IMR-90 (cell line): Measurements from ENCODE around the gene B4GALNT3. TPM values are rescaled to one million over a fixed set of nuclear protein-coding genes. Genes with fewer than 3 reads are reported as not detected.

Experiments used
- ATAC-seq: fragments of 200-7000 bp; cut with Tn5 transposase; 2 replicates; pipeline ENCODE4 v1.9.1; 2020; ENCODE audit warnings: low read depth, mild to moderate bottlenecking, moderate library complexity
- BruUV-seq: library from RNA; stranded (reverse); fragments of 400-500 nt; replicated peaks from 2 replicates; lab custom pipeline; 2021; lab: Mats Ljungman, UMichigan
- CTCF ChIA-PET: fragments of 300-600 bp; formaldehyde crosslinking; extraction: SDS; loops from one replicate; lab custom pipeline; 2021; ENCODE audit warnings: antibody characterized with exemption; lab: Yijun Ruan, JAX
- POLR2A ChIA-PET: fragments of 300-600 bp; sonication (Branson Sonifier 250); formaldehyde crosslinking; loops from one replicate; lab custom pipeline; 2022; ENCODE audit warnings: antibody characterized with exemption; ENCODE audit not compliant: unreplicated experiment; lab: Charles Lee
- DNase-seq: peaks from one replicate; pipeline ENCODE4 v3.0.0; 2013
- H2AFZ ChIP-seq: replicated peaks from 2 replicates; pipeline ENCODE3; 2013; ENCODE audit warnings: low read length, mild to moderate bottlenecking; ENCODE audit not compliant: poor library complexity
- H2AK5ac ChIP-seq: 2 replicates; pipeline ENCODE4 v1.6.1; 2013; ENCODE audit warnings: low read depth, low read length, inconsistent platforms
- H2AK9ac ChIP-seq: replicated peaks from 2 replicates; pipeline ENCODE3; 2013; ENCODE audit warnings: mild to moderate bottlenecking, low read depth, low read length, moderate library complexity; ENCODE audit not compliant: poor library complexity
- H2BK120ac ChIP-seq: 2 replicates; pipeline ENCODE4 v1.6.1; 2013; ENCODE audit warnings: low read depth, low read length, inconsistent platforms
- H2BK15ac ChIP-seq: 3 replicates; pipeline ENCODE4 v1.6.1; 2013; ENCODE audit warnings: low read depth, low read length, inconsistent platforms
- H2BK20ac ChIP-seq: 2 replicates; pipeline ENCODE4 v1.6.1; 2013; ENCODE audit warnings: low read depth, mild to moderate bottlenecking, inconsistent platforms, low read length, moderate library complexity
- H2BK5ac ChIP-seq: 2 replicates; pipeline ENCODE4 v1.6.1; 2013; ENCODE audit warnings: mild to moderate bottlenecking, low read depth, low read length, inconsistent platforms; ENCODE audit not compliant: poor library complexity, severe bottlenecking
- H3K14ac ChIP-seq: replicated peaks from 2 replicates; pipeline ENCODE4 v1.6.1; 2013; ENCODE audit warnings: low read depth, low read length, inconsistent platforms
- H3K18ac ChIP-seq: 2 replicates; pipeline ENCODE4 v1.6.1; 2013; ENCODE audit warnings: low read depth, low read length, control low read depth
- H3K23ac ChIP-seq: 2 replicates; pipeline ENCODE4 v1.6.1; 2013; ENCODE audit warnings: low read depth, low read length, inconsistent platforms
- H3K27ac ChIP-seq: 2 replicates; pipeline ENCODE4 v1.5.1; 2013; ENCODE audit warnings: mild to moderate bottlenecking, control low read depth, low read length; ENCODE audit not compliant: insufficient read depth
- H3K27me3 ChIP-seq: 2 replicates; pipeline ENCODE4 v1.6.1; 2013; ENCODE audit warnings: low read length; ENCODE audit not compliant: control insufficient read depth, insufficient read depth
- H3K36me3 ChIP-seq: 2 replicates; pipeline ENCODE4 v1.6.1; 2013; ENCODE audit warnings: low read length, mixed read lengths; ENCODE audit not compliant: control insufficient read depth, insufficient read depth
- H3K4ac ChIP-seq: 2 replicates; pipeline ENCODE4 v1.6.1; 2013; ENCODE audit warnings: low read depth, low read length, inconsistent platforms
- H3K4me1 ChIP-seq: 2 replicates; pipeline ENCODE4 v1.6.1; 2013; ENCODE audit warnings: low read length, mixed read lengths; ENCODE audit not compliant: control insufficient read depth, insufficient read depth
- H3K4me2 ChIP-seq: 2 replicates; pipeline ENCODE4 v1.6.1; 2013; ENCODE audit warnings: low read depth, mild to moderate bottlenecking, control low read depth, low read length, moderate library complexity
- H3K4me3 ChIP-seq: 2 replicates; pipeline ENCODE4 v1.5.1; 2013; ENCODE audit warnings: low read depth, mild to moderate bottlenecking, control low read depth, low read length, moderate library complexity; ENCODE audit not compliant: insufficient read depth
- H3K56ac ChIP-seq: 2 replicates; pipeline ENCODE4 v1.6.1; 2013; ENCODE audit warnings: low read length, inconsistent platforms; ENCODE audit not compliant: insufficient read depth; ENCODE audit errors: extremely low read depth
- H3K79me1 ChIP-seq, 2 experiments: 2 replicates each; pipeline ENCODE4 v1.6.1; 2013; ENCODE audit warnings: low read length in 2 of 2, inconsistent platforms in 1 of 2, low read depth in 1 of 2
- H3K9ac ChIP-seq: 2 replicates; pipeline ENCODE4 v1.6.1; 2013; ENCODE audit warnings: low read depth, low read length, control low read depth
- H3K9me1 ChIP-seq: 2 replicates; pipeline ENCODE4 v1.6.1; 2013; ENCODE audit warnings: low read length, inconsistent platforms; ENCODE audit not compliant: insufficient read depth
- H3K9me3 ChIP-seq: 2 replicates; pipeline ENCODE4 v1.6.1; 2013; ENCODE audit warnings: low read length; ENCODE audit not compliant: control insufficient read depth, insufficient read depth
- H4K20me1 ChIP-seq: 2 replicates; pipeline ENCODE4 v1.6.1; 2013; ENCODE audit warnings: low read length, inconsistent platforms; ENCODE audit not compliant: insufficient read depth
- H4K5ac ChIP-seq: 2 replicates; pipeline ENCODE4 v1.6.1; 2013; ENCODE audit warnings: mild to moderate bottlenecking, low read depth, low read length, control low read depth
- H4K8ac ChIP-seq, 2 experiments: 2 replicates each; pipeline ENCODE4 v1.6.1; 2013; ENCODE audit warnings: low read depth in 2 of 2, low read length in 2 of 2, control low read depth in 1 of 2, inconsistent platforms in 1 of 2
- H4K91ac ChIP-seq: 2 replicates; pipeline ENCODE4 v1.6.1; 2013; ENCODE audit warnings: low read depth, low read length, inconsistent platforms; ENCODE audit not compliant: insufficient read depth
- BHLHE40 ChIP-seq: fragments of 150-350 bp; IDR thresholded peaks from 2 replicates; pipeline ENCODE4 v1.6.1; 2016; ENCODE audit warnings: mild to moderate bottlenecking, low read depth, low read length
- CEBPB ChIP-seq: IDR thresholded peaks from 2 replicates; pipeline ENCODE4 v1.6.1; 2012; ENCODE audit warnings: low read depth, low read length, improper control_type of control experiment
- CHD1 ChIP-seq: IDR thresholded peaks from 2 replicates; pipeline ENCODE4 v1.6.1; 2012; ENCODE audit warnings: low read depth, low read length, improper control_type of control experiment
- CTCF ChIP-seq: conservative IDR thresholded peaks from 2 replicates; pipeline ENCODE4 v1.5.1; 2012; ENCODE audit warnings: mild to moderate bottlenecking, low read depth, low read length, improper control_type of control experiment
- ELK1 ChIP-seq: fragments of 150-350 bp; IDR thresholded peaks from 2 replicates; pipeline ENCODE4 v1.6.1; 2016; ENCODE audit warnings: low read depth, mild to moderate bottlenecking, low read length, moderate library complexity, borderline replicate concordance
- FOS ChIP-seq: fragments of 150-350 bp; IDR thresholded peaks from 2 replicates; pipeline ENCODE4 v1.6.1; 2016; ENCODE audit warnings: low read depth, low read length
- MAFK ChIP-seq: IDR thresholded peaks from 2 replicates; pipeline ENCODE4 v1.6.1; 2012; ENCODE audit warnings: low read depth, low read length, improper control_type of control experiment
- MAZ ChIP-seq: IDR thresholded peaks from 2 replicates; pipeline ENCODE4 v1.6.1; 2012; ENCODE audit warnings: low read depth, mild to moderate bottlenecking, low read length, improper control_type of control experiment, moderate library complexity, borderline replicate concordance
- MXI1 ChIP-seq: IDR thresholded peaks from 2 replicates; pipeline ENCODE4 v1.6.1; 2012; ENCODE audit warnings: low read depth, mild to moderate bottlenecking, low read length, moderate library complexity, borderline replicate concordance
- NFE2L2 ChIP-seq: fragments of 150-350 bp; IDR thresholded peaks from 2 replicates; pipeline ENCODE4 v1.6.1; 2016; ENCODE audit warnings: low read depth, mild to moderate bottlenecking, low read length
- POLR2A ChIP-seq: IDR thresholded peaks from 2 replicates; pipeline ENCODE4 v1.6.1; 2012; ENCODE audit warnings: mild to moderate bottlenecking, low read depth, low read length
- RAD21 ChIP-seq: IDR thresholded peaks from 2 replicates; pipeline ENCODE4 v1.6.1; 2012; ENCODE audit warnings: low read length, improper control_type of control experiment
- RCOR1 ChIP-seq: IDR thresholded peaks from 2 replicates; pipeline ENCODE4 v1.6.1; 2012; ENCODE audit warnings: mild to moderate bottlenecking, low read length, improper control_type of control experiment; ENCODE audit not compliant: insufficient replicate concordance
- RFX5 ChIP-seq: IDR thresholded peaks from 2 replicates; pipeline ENCODE4 v1.8.0; 2012; ENCODE audit warnings: low read depth, mild to moderate bottlenecking, low read length, moderate library complexity
- SMC3 ChIP-seq: fragments of 150-350 bp; IDR thresholded peaks from 2 replicates; pipeline ENCODE4 v1.6.1; 2016; ENCODE audit warnings: low read depth, mild to moderate bottlenecking, antibody characterized with exemption, low read length, moderate library complexity
- USF2 ChIP-seq: fragments of 150-350 bp; IDR thresholded peaks from 2 replicates; pipeline ENCODE4 v1.6.1; 2017; ENCODE audit warnings: mild to moderate bottlenecking, antibody characterized with exemption, low read length, low read depth
- WGBS, 2 experiments: methylation state at CpG; one replicate each; pipeline versions ENCODE4 v1.1.5 to v1.1.7; 2013; ENCODE audit warnings: missing lambda C conversion rate in 2 of 2; ENCODE audit not compliant: insufficient read length in 1 of 2; ENCODE audit errors: extremely low coverage in 2 of 2; 5-methylcytosine and 5-hydroxymethylcytosine counted together
- dilution Hi-C: fragments of 300-500 bp; cut with HindIII; formaldehyde crosslinking; loops from one replicate; pipeline ENCODE4 v1.14.3; 2018; ENCODE audit warnings: low sequenced_read_pairs; ENCODE audit not compliant: unreplicated experiment
- in situ Hi-C: fragments of 300-500 bp; cut with MboI; formaldehyde crosslinking; loops from 3 replicates; pipeline ENCODE4 v1.14.3; 2019; ENCODE audit warnings: low sequenced_read_pairs, inconsistent platforms, mixed read lengths
- intact Hi-C: fragments of 100-400 bp; cut with micrococcal nuclease; formaldehyde crosslinking; loops from 2 replicates; pipeline ENCODE4 v1.10.0; 2022
- polyA plus RNA-seq, 3 experiments: library from polyadenylated mRNA; depleted of rRNA; stranded (reverse); fragments of >200 nt; gene quantifications; 2 replicates each; pipeline ENCODE4 v1.2.3, GENCODE V29; 2012; ENCODE audit warnings: low replicate concordance in 1 of 3
- total RNA-seq: library from RNA; depleted of rRNA; stranded (reverse); fragments of >200 nt; gene quantifications from 2 replicates; pipeline ENCODE4 v1.2.3, GENCODE V29; 2012

B4GALNT3 gene
- total and polyA plus RNA-seq, 2 of the 4 experiments (the other 2 are of a cell fraction) = not detected

- no peak overlapping the region for H3K4ac ChIP-seq
- no peak overlapping the region for H3K4me2 ChIP-seq
- no peak overlapping the region for H2AK9ac ChIP-seq
- peak overlapping the region; percentile 18 for H2AFZ ChIP-seq
- BruUV-seq = no TSS peak
- H4K20me1 ChIP-seq = no peaks in the 10 kb centered on the region
- in situ Hi-C loops = no loop called here
- WGBS, 2 experiments = 50% methylated on average over 2 of the region's 29 CpGs; no CpG with 5 or more reads in 1 of the 2 experiments
- no peak overlapping the region for H3K14ac ChIP-seq
- H3K27ac ChIP-seq = no peak overlapping the region
- no peak overlapping the region for H2AK5ac ChIP-seq
- dilution Hi-C loops = no loop called here
- no peak overlapping the region for H3K9ac ChIP-seq
- TF ChIP-seq RFX5 (no peak), USF2 (no peak), CTCF (no peak), CEBPB (no peak), RAD21 (no peak), MXI1 (no peak), RCOR1 (no peak), BHLHE40 (no peak), MAFK (no peak), FOS (no peak), POLR2A (no peak), ELK1 (no peak), SMC3 (no peak), NFE2L2 (no peak), MAZ (no peak), CHD1 (no peak)
- H2BK15ac ChIP-seq = no peak overlapping the region
- H4K91ac ChIP-seq = no peak overlapping the region
- no peaks in the 10 kb centered on the region for H3K79me1 ChIP-seq
- H3K27me3 ChIP-seq = peaks cover 68% of the 10 kb centered on the region
- no peaks in the 10 kb centered on the region for H3K9me3 ChIP-seq
- no peak overlapping the region for H3K4me3 ChIP-seq
- H2BK20ac ChIP-seq = no peak overlapping the region
- H2BK5ac ChIP-seq = no peak overlapping the region
- CTCF ChIA-PET = no interaction called here
- intact Hi-C loops = loop anchor here (10.0 kb wide), 1 partner anchor 225 kb away; no protein-coding TSS in a partner anchor
- no peak for ATAC-seq
- POLR2A ChIA-PET = no interaction called here
- H4K8ac ChIP-seq = no peak overlapping the region
- no peak overlapping the region for H4K5ac ChIP-seq
- H3K9me1 ChIP-seq = no peaks in the 10 kb centered on the region
- no peak overlapping the region for H3K18ac ChIP-seq
- no peak for DNase-seq
- H3K4me1 ChIP-seq = no peaks in the 10 kb centered on the region
- no peak overlapping the region for H3K56ac ChIP-seq
- H3K36me3 ChIP-seq = no peaks in the 10 kb centered on the region
- no peak overlapping the region for H2BK120ac ChIP-seq
- H3K23ac ChIP-seq = no peak overlapping the region
These were observed 89.8 kb downstream of the B4GALNT3 start for GRCh38 chr12:549476-550082.
